Measurements from ENCODE around the gene ADGRE3. TPM values are rescaled to one million over a fixed set of nuclear protein-coding genes. Genes with fewer than 3 reads are reported as not detected.
A peak's percentile ranks its signal among the peaks of the same experiment; 100 is the strongest.

ADGRE3 gene
- total RNA-seq, 1 donor from 2014 or later = not detected

GRCh38 chr19:14577264-14577663, 97.4 kb downstream of the ADGRE3 start:
- Histone ChIP-seq H3K27ac (no peak overlapping the region), H3K4me1 (peaks cover 0 to 2% of the 10 kb centered on the region in 2 donors), H3K27me3 (no peaks in the 10 kb centered on the region), H3K4me3 (no peak overlapping the region), H3K36me3 (no peaks in the 10 kb centered on the region), H3K9me3 (no peaks in the 10 kb centered on the region)
- intact Hi-C loops (cut with DNase I) = no loop called here
- no peak for TF ChIP-seq CTCF (IDR thresholded peaks at IDR 0.05)
- no peak for DNase-seq (ENCODE audit: low spot score in 2 of 2)

- no peaks in the 10 kb centered on the region for H3K9me3 ChIP-seq
- H3K4me3 ChIP-seq = no peak overlapping the region
- DNase-seq (ENCODE audit: low spot score in 2 of 2) = no peak
- intact Hi-C loops (cut with DNase I) = no loop called here
- no peak overlapping the region for H3K27ac ChIP-seq
- no peak for TF ChIP-seq CTCF (IDR thresholded peaks at IDR 0.05)
- peaks cover 0 to 6% of the 10 kb centered on the region in 2 donors for H3K4me1 ChIP-seq
- H3K27me3 ChIP-seq = no peaks in the 10 kb centered on the region
- H3K36me3 ChIP-seq = no peaks in the 10 kb centered on the region
Measured at GRCh38 chr19:14576363-14576762, 98.3 kb downstream of the ADGRE3 start.

GRCh38 chr19:14575428-14575980, 99.1 kb downstream of the ADGRE3 start:
- Histone ChIP-seq H3K27ac (no peak overlapping the region), H3K27me3 (no peaks in the 10 kb centered on the region), H3K36me3 (no peaks in the 10 kb centered on the region), H3K4me1 (peaks cover 0 to 15% of the 10 kb centered on the region in 2 donors), H3K9me3 (no peaks in the 10 kb centered on the region), H3K4me3 (no peak overlapping the region)
- DNase-seq (ENCODE audit: low spot score in 2 of 2) = no peak
- no peak for TF ChIP-seq CTCF (IDR thresholded peaks at IDR 0.05)
- intact Hi-C loops (cut with DNase I) = no loop called here

GRCh38 chr19:14571695-14572490, 102.8 kb downstream of the ADGRE3 start, which contains the start of gene NDUFB7:
NDUFB7 (minus strand) TSS chr19:14572066; CDS start chr19:14572000, 66 bp downstream.
- DNase-seq (ENCODE audit: low spot score in 2 of 2) = peak; percentile 79 to 97
- peak within 1 kb of the TSS; percentile 47 to 48 for H3K27ac ChIP-seq
- peak; percentile 55 to 92 (median 91) for TF ChIP-seq CTCF (IDR thresholded peaks at IDR 0.05)
- intact Hi-C loops (cut with DNase I) = loop anchor here (1.0 to 5.0 kb wide), 3 partner anchors 16 to 315 kb away; partner anchors contain the start of gene OR7A17
- H3K36me3 ChIP-seq = peaks cover 0 to 4% of the 10 kb centered on the region in 2 donors
- H3K27me3 ChIP-seq = no peaks in the 10 kb centered on the region
- H3K4me1 ChIP-seq = peaks cover 0 to 15% of the 10 kb centered on the region in 2 donors
- H3K9me3 ChIP-seq = no peaks in the 10 kb centered on the region
- peak within 1 kb of the TSS; percentile 94 to 99 for H3K4me3 ChIP-seq

GRCh38 chr19:14570864-14571527, 103.6 kb downstream of the ADGRE3 start:
- H3K9me3 ChIP-seq = no peaks in the 10 kb centered on the region
- H3K4me1 ChIP-seq = peaks cover 0 to 15% of the 10 kb centered on the region in 2 donors
- no peaks in the 10 kb centered on the region for H3K27me3 ChIP-seq
- no peak for DNase-seq (ENCODE audit: low spot score in 2 of 2)
- TF ChIP-seq CTCF (IDR thresholded peaks at IDR 0.05) = no peak
- peaks cover 4 to 12% of the 10 kb centered on the region in 2 donors for H3K36me3 ChIP-seq
- peak overlapping the region; percentile 94 to 99 for H3K4me3 ChIP-seq
- intact Hi-C loops (cut with DNase I) = loop anchor here (5.0 kb wide), 2 partner anchors 116 to 316 kb away; partner anchors contain the start of gene OR7A17
- H3K27ac ChIP-seq = peak overlapping the region in 1 of 2 donors; percentile 48

Other genes starting within 250 kb of the ADGRE3 start
- gene PKN1, start 241.5 kb downstream of the ADGRE3 start, total RNA-seq = 231 TPM
- gene PTGER1, start 199.5 kb downstream of the ADGRE3 start, total RNA-seq = 17.1 TPM
- 123 TPM for gene GIPC1, start 178.7 kb downstream of the ADGRE3 start, total RNA-seq
- gene DNAJB1, start 156.4 kb downstream of the ADGRE3 start, total RNA-seq = 73.8 TPM
- gene TECR, start 145.2 kb downstream of the ADGRE3 start, total RNA-seq = 88.7 TPM
- 612 TPM for gene NDUFB7, start 102.8 kb downstream of the ADGRE3 start, total RNA-seq
- not detected for gene CLEC17A, start 91.8 kb downstream of the ADGRE3 start, total RNA-seq
- gene ZNF333, start 15.2 kb upstream of the ADGRE3 start, total RNA-seq = 33.7 TPM
- gene ADGRE2, start 103.7 kb upstream of the ADGRE3 start, total RNA-seq = 0.21 TPM
- gene OR7A5, start 160.3 kb upstream of the ADGRE3 start, total RNA-seq = not detected
- gene OR7C1, start 160.3 kb upstream of the ADGRE3 start, total RNA-seq = not detected
- not detected for gene OR7A10, start 174.1 kb upstream of the ADGRE3 start, total RNA-seq
- gene OR7A17, start 211.3 kb upstream of the ADGRE3 start, total RNA-seq = not detected

Data from ascending aorta (tissue), 2 donors.